ENCODE results near the gene RNF43.

- TF ChIP-seq CTCF (IDR thresholded peaks at IDR 0.05) (no peak), EZH2 (IDR thresholded peaks at IDR 0.05) (no peak)
Observed at GRCh38 chr17:58421711-58422110, 4.4 kb upstream of the RNF43 start.

Measured in neural progenitor cell (in vitro differentiated cells).